HL-60 (cell line): ENCODE data around the gene PIP5KL1.

Source experiments
- DNase-seq, 2 experiments: peaks; one replicate each; pipeline ENCODE4 v3.0.0-alpha.2; 2010 to 2020; ENCODE audit warnings: low read depth in 1 of 2, low spot score in 1 of 2
- H3K27ac ChIP-seq: fragments of 250-450 bp; sonication (Bioruptor Pico); replicated peaks from 2 replicates; pipeline ENCODE4 v1.5.1; 2020; ENCODE audit warnings: mild to moderate bottlenecking, moderate library complexity
- H3K27me3 ChIP-seq: fragments of 250-450 bp; sonication (Bioruptor Pico); 2 replicates; pipeline ENCODE4 v1.5.1; 2021; ENCODE audit warnings: mild to moderate bottlenecking, moderate library complexity; ENCODE audit not compliant: insufficient read depth, poor library complexity, severe bottlenecking
- H3K4me3 ChIP-seq: replicated peaks from 2 replicates; pipeline ENCODE4 v1.5.1; 2011; ENCODE audit warnings: mild to moderate bottlenecking, control low read depth, low read length; ENCODE audit not compliant: insufficient read depth
- CTCF ChIP-seq: IDR thresholded peaks from one replicate; pipeline ENCODE4 v1.5.1; 2011; ENCODE audit warnings: low read length, control low read depth, inconsistent platforms; ENCODE audit not compliant: insufficient read depth
- GABPA ChIP-seq: IDR thresholded peaks from 2 replicates; pipeline ENCODE4 v1.6.1; 2012; ENCODE audit warnings: low read depth
- POLR2AphosphoS5 ChIP-seq: IDR thresholded peaks from 2 replicates; pipeline ENCODE4 v1.6.1; 2012; ENCODE audit warnings: low read depth
- SPI1 ChIP-seq: IDR thresholded peaks from 2 replicates; pipeline ENCODE4 v1.6.1; 2012; ENCODE audit warnings: low read depth, mild to moderate bottlenecking, borderline replicate concordance
- TF ChIP-seq, protein P1 (sequence below): IDR thresholded peaks from 2 replicates; pipeline ENCODE4 v1.6.1; 2012; ENCODE audit warnings: low read depth; ENCODE audit not compliant: insufficient replicate concordance

PIP5KL1 gene

DNA sequence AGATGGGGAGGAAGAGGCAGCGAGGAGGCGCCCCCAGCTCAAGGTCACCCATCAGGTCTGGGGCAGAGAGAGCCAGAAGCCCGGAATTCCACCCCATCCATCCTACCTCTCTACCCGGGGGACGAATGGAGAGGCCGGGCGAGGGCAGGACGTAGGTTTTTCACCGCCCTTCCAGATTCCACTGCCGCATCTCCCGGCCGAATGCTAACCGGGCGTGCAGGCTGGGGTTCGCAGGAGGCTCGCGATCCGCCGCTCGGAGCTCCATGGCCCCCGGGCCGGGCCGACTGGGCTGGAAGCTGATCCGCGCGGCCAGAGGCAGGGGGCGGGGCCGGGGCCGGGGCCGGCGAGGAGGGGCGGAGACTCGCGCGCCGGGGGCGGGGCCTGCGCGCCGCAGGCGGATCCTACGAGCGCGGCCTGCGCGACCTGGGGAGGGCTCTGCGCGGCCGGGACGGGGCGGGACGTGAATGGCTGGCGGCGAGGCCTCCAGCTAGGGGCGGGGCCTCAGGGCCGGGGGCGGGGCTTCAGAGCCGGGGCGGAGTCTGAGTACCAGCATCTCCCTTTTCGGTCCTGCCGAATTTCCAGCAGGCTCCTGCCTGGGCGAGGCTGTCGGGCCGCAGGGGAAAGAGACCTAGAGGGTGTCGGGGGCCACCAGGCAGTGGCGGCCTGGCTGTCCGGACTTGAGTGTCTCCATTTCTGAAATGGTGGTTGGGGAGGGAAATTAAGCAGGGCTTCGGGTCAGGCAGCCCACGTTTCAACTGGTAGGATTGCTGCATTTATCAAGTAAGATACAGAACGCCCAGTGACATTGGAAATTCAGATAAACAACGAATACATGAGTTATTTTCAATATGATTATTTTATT is 13.6 kb downstream of the PIP5KL1 start, which contains the start of gene ST6GALNAC4:
Gene ST6GALNAC4 (minus strand): TSS at position 322 of the 862 bp plus-strand sequence. CDS start 622 bp downstream, outside the sequence.
- peak within 1 kb of the TSS; percentile 74 for H3K4me3 ChIP-seq
- peak; percentile 76 to 88 for DNase-seq
- TF ChIP-seq, protein P1, sequence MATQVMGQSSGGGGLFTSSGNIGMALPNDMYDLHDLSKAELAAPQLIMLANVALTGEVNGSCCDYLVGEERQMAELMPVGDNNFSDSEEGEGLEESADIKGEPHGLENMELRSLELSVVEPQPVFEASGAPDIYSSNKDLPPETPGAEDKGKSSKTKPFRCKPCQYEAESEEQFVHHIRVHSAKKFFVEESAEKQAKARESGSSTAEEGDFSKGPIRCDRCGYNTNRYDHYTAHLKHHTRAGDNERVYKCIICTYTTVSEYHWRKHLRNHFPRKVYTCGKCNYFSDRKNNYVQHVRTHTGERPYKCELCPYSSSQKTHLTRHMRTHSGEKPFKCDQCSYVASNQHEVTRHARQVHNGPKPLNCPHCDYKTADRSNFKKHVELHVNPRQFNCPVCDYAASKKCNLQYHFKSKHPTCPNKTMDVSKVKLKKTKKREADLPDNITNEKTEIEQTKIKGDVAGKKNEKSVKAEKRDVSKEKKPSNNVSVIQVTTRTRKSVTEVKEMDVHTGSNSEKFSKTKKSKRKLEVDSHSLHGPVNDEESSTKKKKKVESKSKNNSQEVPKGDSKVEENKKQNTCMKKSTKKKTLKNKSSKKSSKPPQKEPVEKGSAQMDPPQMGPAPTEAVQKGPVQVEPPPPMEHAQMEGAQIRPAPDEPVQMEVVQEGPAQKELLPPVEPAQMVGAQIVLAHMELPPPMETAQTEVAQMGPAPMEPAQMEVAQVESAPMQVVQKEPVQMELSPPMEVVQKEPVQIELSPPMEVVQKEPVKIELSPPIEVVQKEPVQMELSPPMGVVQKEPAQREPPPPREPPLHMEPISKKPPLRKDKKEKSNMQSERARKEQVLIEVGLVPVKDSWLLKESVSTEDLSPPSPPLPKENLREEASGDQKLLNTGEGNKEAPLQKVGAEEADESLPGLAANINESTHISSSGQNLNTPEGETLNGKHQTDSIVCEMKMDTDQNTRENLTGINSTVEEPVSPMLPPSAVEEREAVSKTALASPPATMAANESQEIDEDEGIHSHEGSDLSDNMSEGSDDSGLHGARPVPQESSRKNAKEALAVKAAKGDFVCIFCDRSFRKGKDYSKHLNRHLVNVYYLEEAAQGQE = no peak
- TF ChIP-seq GABPA (no peak), POLR2AphosphoS5 (0 out of 2 replicates have a peak, but pooled peaks have one; percentile 25)
- H3K27me3 ChIP-seq = no peaks in the 10 kb centered on the region
- H3K27ac ChIP-seq = no peak within 1 kb of the TSS

DNA sequence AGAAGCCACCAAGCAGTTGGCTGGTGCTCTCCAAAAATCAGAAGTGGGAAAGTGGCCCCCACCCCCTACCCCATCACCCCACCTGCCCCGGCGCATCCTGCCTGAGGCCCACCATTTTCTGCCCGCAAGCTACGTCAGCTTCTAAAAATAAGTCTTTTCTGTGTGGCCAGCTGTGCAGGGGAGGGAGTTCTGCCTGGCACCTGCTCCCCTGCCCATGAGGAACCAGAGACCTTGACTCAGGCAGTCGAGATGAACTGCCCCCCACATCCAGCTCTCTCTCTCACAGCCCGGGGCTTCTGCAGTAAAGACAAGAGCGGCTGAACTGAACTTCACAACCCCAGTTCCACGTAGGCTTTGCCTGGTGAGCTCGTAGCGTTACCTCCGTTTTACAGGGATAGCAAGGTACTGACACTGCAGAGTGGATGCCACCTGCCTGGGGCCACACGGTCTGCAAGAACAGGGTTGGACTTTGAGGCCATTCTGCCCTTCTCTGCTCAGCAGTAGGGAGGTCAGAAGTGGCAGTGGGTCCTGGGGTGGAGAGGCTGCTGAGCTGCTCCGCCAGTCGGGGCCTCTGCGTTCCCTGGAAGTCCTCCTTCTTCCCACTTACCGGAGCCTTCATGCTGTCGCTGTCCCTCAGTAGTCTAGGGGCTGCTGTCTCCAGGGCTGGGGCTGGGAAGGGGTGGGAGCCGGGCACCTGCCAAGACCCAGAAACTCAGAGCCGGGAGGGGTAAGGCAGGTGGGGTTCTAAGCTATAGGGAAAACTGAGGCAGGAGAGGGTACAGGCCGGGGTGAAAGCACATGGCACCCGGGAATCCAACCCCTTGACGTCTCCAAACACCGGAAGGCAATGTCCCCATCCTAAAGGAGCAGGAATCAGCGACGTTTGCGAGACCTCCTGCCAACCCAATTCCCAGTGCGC is 14.5 kb downstream of the PIP5KL1 start:
- Histone ChIP-seq H3K27ac (no peak overlapping the region), H3K4me3 (peak overlapping the region; percentile 74), H3K27me3 (no peaks in the 10 kb centered on the region)
- no peak for DNase-seq
- TF ChIP-seq GABPA (no peak), SPI1 (no peak), POLR2AphosphoS5 (no peak), CTCF (no peak)
- TF ChIP-seq, protein P1 = no peak

GRCh38 chr9:127915325-127915752 is 15.2 kb downstream of the PIP5KL1 start:
- Histone ChIP-seq H3K27me3 (no peaks in the 10 kb centered on the region), H3K27ac (no peak overlapping the region), H3K4me3 (no peak overlapping the region)
- TF ChIP-seq SPI1 (no peak), CTCF (no peak), GABPA (no peak), POLR2AphosphoS5 (no peak)
- TF ChIP-seq, protein P1 = no peak
- DNase-seq = no peak
